GM19240 (cell line): ENCODE measurements around the gene SLC6A16.
"Not testable (repeated sequence)": the region's sequence is repeated elsewhere in the genome, so short reads cannot be mapped to it uniquely, and the experiment has no call there.

Experiments
- DNase-seq: peaks from one replicate; pipeline ENCODE4 v3.0.0; 2011; ENCODE audit warnings: low spot score; ENCODE audit not compliant: insufficient read length

Gene SLC6A16

DNA sequence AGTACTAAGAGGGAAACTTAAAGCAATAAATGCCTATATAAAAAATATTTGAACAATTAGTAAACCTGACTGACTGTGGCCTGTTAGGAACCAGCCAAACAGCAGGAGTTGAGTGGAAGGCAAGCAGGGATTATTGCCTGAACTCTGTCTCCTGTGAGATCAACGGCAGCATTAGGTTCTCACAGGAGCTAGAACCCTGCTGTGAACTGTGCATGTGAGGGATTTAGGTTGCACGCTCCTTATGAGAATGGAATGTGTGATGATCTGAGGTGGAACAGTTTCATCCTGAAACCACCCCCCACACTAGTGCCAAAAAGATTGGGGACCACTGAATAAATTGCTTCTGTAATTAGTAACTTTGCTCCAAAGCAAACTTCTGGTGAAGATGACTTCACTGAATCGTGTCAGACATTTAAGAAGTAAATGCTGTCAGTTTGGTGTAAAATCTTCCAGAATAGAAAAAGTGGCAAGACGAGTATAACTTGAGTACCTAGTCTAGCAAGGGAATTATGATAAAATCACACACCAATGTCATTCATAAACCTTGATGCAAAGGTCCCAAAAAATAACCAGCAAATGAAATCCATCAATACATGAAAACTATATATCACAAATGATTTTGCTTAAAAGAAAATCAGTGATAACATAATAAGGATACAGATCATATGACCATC lies 53.8 kb downstream of the SLC6A16 start:
- no peak for DNase-seq

GRCh38 chr19:49266409-49266808 lies 58.6 kb downstream of the SLC6A16 start:
- not testable (repeated sequence) for DNase-seq

DNA sequence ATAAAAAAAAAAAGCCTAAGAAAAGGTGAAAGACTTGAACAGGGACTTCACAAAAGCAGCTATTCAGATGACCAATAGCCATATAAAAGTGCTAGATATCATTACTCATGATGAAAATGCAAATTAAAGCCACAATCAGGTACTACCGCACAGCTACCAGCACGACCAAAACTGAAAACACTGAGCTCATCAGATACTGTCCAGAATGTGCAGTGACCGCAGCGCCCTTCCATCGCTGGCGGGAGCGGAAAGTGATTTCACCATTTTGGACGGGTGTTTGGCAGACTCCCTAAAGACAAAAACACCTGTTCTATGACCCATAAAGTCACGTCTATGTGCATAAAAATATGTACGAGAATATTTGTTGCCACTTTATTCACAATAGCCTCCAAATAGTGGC lies 60.7 kb downstream of the SLC6A16 start:
- no peak for DNase-seq

DNA sequence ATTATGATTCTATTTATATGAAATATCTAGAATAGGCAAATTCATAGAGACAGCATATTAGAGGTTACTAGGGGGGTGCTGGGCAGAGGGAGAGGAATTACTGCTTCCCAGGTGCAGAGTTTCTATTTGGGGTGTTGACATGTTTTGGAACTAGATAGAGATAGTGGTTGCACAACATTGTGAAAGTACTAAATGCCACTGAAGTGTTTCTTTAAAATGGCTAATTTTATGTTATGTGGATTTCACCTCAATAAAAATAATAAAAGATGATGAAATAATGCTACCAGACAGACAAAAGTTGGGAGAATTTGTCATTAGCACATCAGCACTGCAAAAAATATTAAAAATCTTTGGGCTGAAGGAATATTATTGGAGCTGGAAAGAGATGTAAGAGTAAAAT lies 63.4 kb downstream of the SLC6A16 start:
- no peak for DNase-seq

DNA sequence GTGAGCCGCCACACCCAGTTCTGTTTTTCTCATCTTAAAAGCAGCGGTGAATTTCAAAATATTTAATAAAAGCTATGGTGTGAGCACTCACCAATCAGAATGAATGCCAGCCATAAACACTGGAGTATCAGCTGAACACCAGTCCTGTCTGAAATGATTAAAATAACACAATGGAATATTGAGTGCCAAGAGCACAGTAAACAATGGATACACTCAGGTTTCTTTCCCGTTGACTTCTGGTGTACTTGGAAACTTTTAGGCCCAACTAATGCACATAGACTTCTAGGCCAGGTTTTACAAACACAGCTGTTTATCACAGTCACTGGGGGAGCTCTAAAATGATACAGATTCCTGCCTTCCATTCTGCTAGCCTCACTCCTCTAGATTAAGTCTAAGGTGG lies 68.3 kb downstream of the SLC6A16 start:
- DNase-seq, result no peak

DNA sequence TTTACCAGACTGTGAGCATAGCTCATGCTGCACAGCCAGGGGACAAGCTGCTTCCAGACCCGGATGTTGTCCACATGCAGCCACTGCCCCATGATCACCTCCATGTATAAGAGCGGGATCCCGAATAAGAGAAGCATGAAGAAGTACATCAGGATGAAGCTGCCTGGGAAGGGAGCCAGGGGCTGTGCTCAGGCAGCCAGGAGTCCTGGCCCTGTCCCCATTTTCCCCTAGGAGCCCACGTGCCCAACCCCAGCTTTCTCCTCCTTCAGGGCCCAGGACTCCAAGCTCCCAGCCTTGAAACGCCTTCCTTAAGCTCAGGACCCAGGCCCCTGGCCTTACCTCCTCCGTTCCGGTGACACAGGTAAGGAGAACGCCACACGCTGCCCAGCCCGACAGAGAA lies 69.3 kb downstream of the SLC6A16 start:
- no peak for DNase-seq

GRCh38 chr19:49249933-49250332 lies 75.1 kb downstream of the SLC6A16 start:
- DNase-seq, result no peak

DNA sequence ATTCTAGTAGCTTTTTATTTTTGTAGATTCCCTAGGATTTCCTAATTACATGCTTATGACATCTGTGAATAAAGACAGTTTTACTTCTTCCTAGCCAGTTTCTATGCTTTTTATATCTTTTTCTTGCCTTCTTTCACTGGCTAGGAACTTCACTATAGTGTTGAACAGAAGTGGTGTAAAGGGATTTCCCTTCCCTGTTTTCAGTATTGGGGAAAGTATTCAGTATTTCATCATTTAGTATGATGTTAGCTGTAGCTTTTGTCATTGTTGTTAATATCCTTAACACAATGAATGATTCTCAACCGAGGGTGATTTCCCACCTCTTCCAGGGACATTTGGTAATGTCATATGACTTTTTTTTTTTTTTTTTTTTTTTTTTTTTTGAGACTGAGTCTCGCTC lies 77.3 kb downstream of the SLC6A16 start:
- DNase-seq, result no peak

DNA sequence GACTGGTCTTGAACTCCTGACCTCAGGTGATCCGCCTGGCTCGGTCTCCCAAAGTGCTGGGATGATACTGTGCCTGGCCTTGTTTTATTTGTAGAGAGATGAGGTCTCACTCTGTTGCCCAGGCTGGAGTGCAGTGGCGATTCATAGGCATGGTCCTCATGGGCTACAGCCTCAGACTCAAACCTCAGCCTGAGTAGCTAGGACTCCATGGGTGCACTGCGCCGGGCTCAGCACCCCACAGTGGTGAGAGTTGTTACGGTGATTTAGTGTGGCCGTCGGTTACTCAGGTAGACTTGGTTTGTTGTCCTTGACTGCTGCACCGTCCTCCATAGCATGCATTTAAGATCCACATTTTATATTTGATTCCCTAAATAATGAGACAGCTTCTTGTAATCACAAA lies 80.7 kb downstream of the SLC6A16 start:
- no peak for DNase-seq

GRCh38 chr19:49243726-49244125 lies 81.3 kb downstream of the SLC6A16 start:
- DNase-seq, result no peak

DNA sequence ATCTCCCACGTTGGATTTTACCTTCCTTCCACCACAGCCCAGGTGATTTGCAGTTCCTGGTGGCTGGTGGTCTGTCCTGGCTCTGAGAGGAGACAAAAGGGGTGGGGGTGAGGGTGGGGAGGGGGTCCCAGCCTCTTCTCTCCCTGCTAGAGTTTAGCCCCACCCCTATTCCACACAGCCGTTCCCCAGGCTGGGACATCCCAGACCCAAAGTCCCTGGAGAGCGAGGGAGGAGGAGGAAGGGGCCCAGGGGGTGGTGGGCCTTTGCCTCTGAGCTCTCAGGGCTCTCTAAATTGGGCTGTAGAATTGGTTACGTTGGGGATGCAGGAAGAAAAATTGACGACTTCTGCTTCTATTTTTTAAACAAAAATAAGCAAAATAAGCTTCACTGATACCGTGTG lies 81.9 kb downstream of the SLC6A16 start:
- no peak for DNase-seq

DNA sequence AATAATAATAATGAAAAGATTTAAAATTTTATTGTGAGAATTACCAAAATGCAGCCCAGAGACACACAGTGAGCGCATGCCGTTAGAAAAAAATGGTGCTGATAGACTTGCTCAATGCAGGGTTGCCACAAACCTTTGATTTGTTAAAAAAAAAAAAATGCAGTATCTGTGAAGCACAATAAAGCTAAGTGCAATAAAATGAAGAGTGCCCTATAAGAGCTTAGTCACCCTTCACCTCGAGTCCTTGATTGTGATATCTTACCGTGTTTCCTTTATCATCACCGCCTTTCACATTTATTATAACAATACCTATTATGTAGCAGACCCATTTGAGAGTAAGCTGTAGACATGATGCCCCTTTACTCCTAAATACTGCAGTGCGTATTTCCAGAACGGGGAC lies 83.2 kb downstream of the SLC6A16 start:
- no peak for DNase-seq
